Embryonic facial prominence (tissue), 1 donor: Measurements from ENCODE around the gene TOLLIP.
"Not testable (repeated sequence)": the region's sequence is repeated elsewhere in the genome, so short reads cannot be mapped to it uniquely, and the experiment has no call there.

ENCODE experiments used
- DNase-seq: peaks from one replicate; pipeline ENCODE4 v3.0.0-alpha.2; 2016; ENCODE audit errors: extremely low spot score

TOLLIP gene

DNA sequence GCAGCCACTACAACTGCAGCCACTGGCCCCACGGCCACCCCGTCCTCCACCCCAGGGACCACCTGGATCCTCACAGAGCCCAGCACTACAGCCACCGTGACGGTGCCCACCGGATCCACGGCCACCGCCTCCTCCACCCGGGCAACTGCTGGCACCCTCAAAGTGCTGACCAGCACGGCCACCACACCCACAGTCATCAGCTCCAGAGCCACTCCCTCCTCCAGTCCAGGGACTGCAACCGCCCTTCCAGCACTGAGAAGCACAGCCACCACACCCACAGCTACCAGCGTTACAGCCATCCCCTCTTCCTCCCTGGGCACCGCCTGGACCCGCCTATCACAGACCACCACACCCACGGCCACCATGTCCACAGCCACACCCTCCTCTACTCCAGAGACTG, 63.1 kb downstream of the TOLLIP start:
- DNase-seq = not testable (repeated sequence)

DNA sequence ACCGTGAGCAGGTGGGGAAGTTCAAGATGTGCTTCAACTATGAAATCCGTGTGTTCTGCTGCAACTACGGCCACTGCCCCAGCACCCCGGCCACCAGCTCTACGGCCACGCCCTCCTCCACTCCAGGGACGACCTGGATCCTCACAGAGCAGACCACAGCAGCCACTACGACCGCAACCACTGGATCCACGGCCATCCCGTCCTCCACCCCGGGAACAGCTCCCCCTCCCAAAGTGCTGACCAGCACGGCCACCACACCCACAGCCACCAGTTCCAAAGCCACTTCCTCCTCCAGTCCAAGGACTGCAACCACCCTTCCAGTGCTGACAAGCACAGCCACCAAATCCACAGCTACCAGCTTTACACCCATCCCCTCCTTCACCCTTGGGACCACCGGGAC, 63.7 kb downstream of the TOLLIP start:
- not testable (repeated sequence) for DNase-seq

DNA sequence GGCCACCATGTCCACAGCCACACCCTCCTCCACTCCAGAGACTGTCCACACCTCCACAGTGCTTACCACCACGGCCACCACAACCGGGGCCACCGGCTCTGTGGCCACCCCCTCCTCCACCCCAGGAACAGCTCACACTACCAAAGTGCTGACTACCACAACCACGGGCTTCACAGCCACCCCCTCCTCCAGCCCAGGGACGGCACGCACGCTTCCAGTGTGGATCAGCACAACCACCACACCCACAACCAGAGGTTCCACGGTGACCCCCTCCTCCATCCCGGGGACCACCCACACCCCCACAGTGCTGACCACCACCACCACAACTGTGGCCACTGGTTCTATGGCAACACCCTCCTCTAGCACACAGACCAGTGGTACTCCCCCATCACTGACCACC, 64.9 kb downstream of the TOLLIP start:
- not testable (repeated sequence) for DNase-seq

DNA sequence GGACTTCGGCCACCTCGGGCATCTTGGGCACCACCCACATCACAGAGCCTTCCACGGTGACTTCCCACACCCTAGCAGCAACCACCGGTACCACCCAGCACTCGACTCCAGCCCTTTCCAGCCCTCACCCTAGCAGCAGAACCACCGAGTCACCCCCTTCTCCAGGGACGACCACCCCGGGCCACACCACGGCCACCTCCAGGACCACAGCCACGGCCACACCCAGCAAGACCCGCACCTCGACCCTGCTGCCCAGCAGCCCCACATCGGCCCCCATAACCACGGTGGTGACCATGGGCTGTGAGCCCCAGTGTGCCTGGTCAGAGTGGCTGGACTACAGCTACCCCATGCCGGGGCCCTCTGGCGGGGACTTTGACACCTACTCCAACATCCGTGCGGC, 65.9 kb downstream of the TOLLIP start:
- not testable (repeated sequence) for DNase-seq

DNA sequence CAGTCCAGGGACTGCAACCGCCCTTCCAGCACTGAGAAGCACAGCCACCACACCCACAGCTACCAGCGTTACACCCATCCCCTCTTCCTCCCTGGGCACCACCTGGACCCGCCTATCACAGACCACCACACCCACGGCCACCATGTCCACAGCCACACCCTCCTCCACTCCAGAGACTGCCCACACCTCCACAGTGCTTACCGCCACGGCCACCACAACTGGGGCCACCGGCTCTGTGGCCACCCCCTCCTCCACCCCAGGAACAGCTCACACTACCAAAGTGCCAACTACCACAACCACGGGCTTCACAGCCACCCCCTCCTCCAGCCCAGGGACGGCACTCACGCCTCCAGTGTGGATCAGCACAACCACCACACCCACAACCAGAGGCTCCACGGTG, 66.7 kb downstream of the TOLLIP start:
- not testable (repeated sequence) for DNase-seq

- DNase-seq = no peak
These were observed 67.1 kb downstream of the TOLLIP start for GRCh38 chr11:1242289-1242688.

DNA sequence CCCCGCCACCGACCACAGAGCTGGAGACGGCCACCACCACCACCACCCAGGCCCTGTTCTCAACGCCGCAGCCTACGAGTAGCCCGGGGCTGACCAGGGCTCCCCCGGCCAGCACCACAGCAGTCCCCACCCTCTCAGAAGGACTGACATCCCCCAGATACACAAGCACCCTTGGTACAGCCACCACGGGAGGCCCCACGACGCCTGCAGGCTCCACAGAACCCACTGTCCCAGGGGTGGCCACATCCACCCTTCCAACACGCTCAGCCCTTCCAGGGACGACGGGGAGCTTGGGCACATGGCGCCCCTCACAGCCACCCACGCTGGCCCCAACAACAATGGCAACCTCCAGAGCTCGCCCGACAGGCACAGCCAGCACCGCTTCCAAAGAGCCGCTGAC, 67.7 kb downstream of the TOLLIP start:
- no peak for DNase-seq

DNA sequence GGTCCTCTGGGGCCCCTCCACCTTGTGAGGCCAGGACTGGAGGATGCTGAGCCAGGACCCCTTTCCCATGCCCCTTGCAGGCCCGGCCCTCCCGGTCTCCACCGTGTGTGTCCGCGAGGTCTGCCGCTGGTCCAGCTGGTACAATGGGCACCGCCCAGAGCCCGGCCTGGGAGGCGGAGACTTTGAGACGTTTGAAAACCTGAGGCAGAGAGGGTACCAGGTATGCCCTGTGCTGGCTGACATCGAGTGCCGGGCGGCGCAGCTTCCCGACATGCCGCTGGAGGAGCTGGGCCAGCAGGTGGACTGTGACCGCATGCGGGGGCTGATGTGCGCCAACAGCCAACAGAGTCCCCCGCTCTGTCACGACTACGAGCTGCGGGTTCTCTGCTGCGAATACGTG, 68.7 kb downstream of the TOLLIP start:
- DNase-seq = no peak

DNA sequence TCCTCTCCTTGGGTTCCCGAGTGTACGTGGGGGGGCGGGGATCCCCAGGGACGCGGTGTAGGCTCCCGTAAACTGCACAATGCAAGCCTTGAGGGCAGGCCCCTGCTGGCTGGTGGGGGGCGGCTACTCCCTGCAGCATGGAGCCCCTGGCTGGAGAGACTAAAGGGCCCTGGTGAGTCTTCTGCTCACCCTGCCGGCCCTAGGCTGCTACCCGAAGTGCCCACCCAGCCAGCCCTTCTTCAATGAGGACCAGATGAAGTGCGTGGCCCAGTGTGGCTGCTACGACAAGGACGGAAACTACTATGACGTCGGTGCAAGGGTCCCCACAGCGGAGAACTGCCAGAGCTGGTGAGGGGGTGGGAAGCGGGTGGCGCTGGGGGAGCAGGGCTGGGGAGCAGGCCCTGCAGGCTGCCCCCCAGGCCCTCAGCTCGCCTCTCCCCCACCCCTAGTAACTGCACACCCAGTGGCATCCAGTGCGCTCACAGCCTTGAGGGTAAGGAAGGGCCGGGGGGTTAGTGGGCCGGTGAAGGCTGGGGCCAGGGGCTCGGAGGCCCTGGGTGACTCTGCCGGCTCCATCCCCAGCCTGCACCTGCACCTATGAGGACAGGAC, 69.7 kb downstream of the TOLLIP start:
- DNase-seq = no peak

DNA sequence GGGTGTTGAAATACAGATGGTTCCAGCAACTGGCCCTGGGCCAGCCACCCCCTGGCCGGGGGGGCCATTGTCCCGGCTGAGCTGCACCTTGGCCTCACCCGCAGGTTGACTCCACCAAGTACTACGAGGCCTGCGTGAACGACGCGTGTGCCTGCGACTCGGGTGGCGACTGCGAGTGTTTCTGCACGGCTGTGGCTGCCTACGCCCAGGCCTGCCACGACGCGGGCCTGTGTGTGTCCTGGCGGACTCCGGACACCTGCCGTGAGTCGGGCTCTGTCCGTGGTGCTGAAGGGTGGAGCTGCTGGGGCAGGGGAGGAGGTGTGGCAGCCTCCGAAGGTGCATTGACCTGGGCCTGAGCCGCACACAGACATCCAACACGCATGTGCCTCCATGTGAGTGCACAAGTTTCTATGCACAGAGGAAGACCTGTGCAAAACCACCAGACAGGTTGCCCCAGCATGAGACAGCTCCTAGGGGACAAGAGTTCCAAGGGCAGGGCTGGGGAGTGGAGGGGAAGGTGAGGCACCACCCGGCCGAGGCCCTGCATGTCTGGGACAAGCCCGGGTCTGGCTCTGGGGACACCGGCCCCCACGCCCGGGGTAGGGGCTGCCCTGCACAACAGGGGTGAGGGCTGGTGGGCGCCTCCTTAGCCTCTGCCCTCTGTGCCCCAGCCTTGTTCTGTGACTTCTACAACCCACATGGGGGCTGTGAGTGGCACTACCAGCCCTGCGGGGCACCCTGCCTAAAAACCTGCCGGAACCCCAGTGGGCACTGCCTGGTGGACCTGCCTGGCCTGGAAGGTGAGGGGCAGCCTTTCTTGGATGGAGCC, 70.5 kb downstream of the TOLLIP start:
- DNase-seq = no peak

DNA sequence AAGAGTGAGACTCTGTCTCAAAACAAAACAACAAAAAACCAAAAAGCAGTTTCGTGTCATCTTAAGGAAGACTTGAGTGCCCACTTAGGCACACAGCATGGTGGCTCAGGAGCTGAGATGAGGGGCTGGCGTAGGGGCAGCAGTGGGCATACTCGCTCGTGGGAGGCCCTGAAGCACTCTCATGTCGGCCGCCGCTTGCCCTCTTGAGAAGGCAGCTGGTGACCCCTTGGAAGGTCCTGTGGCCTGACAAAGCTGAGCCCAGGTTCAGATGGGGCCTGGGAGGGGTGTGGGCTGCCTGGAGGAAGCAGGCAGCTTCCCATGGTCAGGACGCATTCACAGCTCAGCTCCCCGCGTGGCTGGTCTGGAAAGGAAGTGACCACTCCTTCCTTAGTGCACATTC, 71.6 kb downstream of the TOLLIP start:
- DNase-seq = no peak

GRCh38 chr11:1237128-1237580, 72.3 kb downstream of the TOLLIP start:
- no peak for DNase-seq

DNA sequence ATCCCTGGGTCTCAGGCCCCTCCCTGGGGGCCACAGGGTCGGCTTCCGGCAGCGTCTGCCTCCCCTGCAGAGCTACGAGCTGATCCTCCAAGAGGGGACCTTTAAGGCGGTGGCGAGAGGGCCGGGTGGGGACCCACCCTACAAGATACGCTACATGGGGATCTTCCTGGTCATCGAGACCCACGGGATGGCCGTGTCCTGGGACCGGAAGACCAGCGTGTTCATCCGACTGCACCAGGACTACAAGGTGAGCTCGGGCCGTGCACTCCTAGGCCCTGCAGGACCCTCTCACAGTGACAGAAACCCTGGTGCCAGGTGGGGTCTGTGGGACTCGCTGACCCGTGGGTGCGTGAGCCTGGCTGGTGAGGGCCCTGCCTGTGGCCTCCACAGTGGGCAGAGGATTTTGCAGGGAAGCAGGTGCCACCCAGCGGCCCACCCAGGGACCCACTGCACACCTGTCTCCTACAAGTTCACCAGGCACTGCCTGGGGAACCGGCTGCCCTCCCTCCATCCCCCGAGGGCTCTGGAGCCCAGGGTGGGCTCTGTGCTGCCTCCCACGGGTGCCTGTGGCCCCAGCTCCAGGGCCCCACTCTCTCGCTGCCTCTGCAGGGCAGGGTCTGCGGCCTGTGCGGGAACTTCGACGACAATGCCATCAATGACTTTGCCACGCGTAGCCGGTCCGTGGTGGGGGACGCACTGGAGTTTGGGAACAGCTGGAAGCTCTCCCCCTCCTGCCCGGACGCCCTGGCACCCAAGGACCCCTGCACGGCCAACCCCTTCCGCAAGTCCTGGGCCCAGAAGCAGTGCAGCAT, 72.9 kb downstream of the TOLLIP start:
- DNase-seq = no peak

GRCh38 chr11:1235901-1236315, 73.5 kb downstream of the TOLLIP start:
- DNase-seq = no peak

DNA sequence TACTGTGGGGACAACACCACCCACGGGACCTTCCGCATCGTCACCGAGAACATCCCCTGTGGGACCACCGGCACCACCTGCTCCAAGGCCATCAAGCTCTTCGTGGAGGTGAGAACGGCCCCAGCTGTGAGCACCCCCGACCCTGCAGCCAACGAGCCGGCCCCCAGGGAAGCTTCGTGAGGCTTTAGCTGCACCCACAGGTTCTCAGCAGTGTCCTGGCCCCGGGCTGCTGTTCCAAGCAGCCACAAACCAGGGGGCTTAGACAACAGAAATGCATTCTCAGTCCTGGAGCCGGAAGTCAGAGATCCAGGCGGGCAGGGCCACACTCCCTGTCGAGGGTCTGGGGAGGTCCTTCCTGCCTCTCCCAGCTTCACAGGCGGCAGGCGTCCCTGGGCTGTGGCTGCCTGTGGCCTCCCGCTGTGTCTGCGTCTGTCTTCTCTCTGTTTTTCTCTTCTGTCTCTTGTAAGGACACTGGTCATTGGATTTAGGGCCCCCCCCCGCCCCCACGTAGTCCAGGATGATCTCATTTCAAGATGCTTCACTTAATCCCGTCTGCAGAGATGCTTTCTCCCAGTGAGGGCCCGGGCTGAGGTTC, 74.0 kb downstream of the TOLLIP start:
- no peak for DNase-seq

GRCh38 chr11:1234771-1235305, 74.6 kb downstream of the TOLLIP start:
- DNase-seq = no peak

DNA sequence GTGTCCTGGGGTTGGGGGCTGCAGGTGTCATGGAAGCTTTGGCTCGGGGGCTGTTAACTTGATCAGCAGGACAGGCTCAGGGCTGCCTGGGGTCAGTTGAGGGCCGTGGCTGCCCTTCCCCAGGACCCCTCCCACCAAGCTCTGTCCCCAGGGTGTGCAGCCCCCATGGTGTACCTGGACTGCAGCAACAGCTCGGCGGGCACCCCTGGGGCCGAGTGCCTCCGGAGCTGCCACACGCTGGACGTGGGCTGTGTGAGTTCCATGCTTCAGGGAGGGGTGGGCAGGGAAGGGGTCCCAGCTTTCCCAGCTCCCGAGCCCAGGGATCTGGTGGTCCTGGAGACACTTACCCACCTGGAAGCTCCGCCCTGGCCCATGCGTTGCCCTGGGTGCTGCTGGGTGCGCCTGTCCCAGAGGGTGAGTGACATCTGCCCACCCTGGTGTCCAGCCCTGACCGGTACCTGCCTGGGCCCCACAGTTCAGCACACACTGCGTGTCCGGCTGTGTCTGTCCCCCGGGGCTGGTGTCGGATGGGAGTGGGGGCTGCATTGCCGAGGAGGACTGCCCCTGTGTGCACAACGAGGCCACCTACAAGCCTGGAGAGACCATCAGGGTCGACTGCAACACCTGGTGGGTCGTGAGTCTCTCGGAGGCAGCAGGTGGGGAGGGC, 75.2 kb downstream of the TOLLIP start:
- DNase-seq = no peak

DNA sequence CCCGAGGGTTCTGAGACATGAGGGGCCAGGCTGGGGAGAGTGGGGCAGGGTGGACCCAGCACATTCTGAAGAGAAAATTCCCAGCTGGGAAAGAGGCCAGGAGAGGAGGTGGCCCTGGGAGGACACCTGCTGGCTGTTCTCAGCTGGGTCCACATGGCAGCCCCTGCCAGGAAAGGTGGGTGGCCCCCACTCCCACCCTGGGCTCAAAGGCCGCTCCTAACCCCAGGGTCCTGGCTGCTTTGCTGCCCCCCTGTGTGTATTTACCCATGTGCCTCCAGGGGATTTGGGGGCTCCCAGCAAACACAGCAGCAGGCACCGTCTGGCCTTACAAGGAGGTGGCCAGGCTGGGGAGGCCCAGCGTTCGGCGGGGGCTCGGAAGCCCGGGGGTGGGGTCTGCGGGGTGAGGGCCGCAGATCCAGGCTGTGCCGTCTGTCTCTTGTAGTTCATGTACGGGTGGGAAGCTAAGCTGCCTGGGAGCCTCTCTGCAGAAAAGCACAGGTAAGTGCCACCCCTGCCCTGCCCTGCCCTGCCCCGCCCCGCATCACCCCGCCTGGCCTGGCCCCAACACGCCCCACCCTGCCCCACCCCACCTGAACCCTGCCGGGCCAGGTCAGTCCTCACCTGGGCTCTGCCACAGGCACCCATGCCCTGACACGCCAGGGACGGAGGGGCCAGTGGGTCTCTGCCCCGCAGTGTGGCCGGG, 75.9 kb downstream of the TOLLIP start:
- DNase-seq = no peak

DNA sequence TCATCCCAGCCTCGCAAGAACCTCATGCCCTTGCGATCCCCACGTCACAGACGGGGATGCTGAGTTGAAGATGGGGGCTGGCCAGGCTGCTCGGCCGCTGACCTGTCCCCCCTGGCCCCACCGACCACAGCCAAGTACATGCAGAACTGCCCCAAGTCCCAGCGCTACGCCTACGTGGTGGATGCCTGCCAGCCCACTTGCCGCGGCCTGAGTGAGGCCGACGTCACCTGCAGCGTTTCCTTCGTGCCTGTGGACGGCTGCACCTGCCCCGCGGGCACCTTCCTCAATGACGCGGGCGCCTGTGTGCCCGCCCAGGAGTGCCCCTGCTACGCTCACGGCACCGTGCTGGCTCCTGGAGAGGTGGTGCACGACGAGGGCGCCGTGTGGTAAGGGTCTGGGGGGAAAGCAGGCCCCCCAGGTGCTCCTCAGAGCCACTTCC, 76.5 kb downstream of the TOLLIP start:
- no peak for DNase-seq

- DNase-seq = no peak
These were observed 77.2 kb downstream of the TOLLIP start for GRCh38 chr11:1232021-1232882.
